Tibial nerve (tissue), 4 donors: ENCODE data around the gene LYRM7.

Source experiments
- CTCF ChIP-seq, 5 experiments: fragments of 200-600 bp in 3 of 5; fragments of 450-650 bp in 2 of 5; sonication (generic) in 3 of 5; IDR thresholded peaks; one replicate each; pipeline ENCODE4 v1.5.1; 2016 to 2019; ENCODE audit warnings: antibody characterized with exemption in 5 of 5, mild to moderate bottlenecking in 3 of 5, moderate library complexity in 2 of 5
- EP300 ChIP-seq, 2 donors: sonication (generic); formaldehyde crosslinking; IDR thresholded peaks; one replicate each; pipeline ENCODE4 v1.6.1; 2017; ENCODE audit warnings: antibody characterized with exemption in 2 of 2, mild to moderate bottlenecking in 1 of 2
- POLR2A ChIP-seq, 2 donors: fragments of 450-650 bp; IDR thresholded peaks; one replicate each; pipeline ENCODE4 v1.6.1; 2017; ENCODE audit warnings: antibody characterized with exemption in 2 of 2, mild to moderate bottlenecking in 2 of 2, moderate library complexity in 2 of 2

GRCh38 chr5:131209506-131210150 is 38.9 kb downstream of the LYRM7 start:
- TF ChIP-seq CTCF (IDR thresholded peaks at IDR 0.05) (no peak), POLR2A (IDR thresholded peaks at IDR 0.05) (no peak), EP300 (IDR thresholded peaks at IDR 0.05) (no peak)
